Neural crest cell (in vitro differentiated cells): Measurements from ENCODE around the gene OLIG2. TPM values are rescaled to one million over a fixed set of nuclear protein-coding genes. Genes with fewer than 3 reads are reported as not detected.
A peak's percentile ranks its signal among the peaks of the same experiment; 100 is the strongest.

Experiments
- DNase-seq: peaks from one replicate; pipeline ENCODE4 v3.0.0; 2021; ENCODE audit warnings: low read depth, mixed read lengths, low spot score
- H3K27ac Mint-ChIP-seq: one replicate; pipeline ENCODE4 v1.8.0; 2021; ENCODE audit warnings: mild to moderate bottlenecking, mixed read lengths; ENCODE audit not compliant: unreplicated experiment
- H3K27me3 Mint-ChIP-seq: 2 replicates; pipeline ENCODE4 v1.8.0; 2021; ENCODE audit warnings: low read depth, mild to moderate bottlenecking, mixed read lengths
- H3K36me3 Mint-ChIP-seq: 2 replicates; pipeline ENCODE4 v1.8.0; 2021; ENCODE audit warnings: low read depth, mild to moderate bottlenecking, mixed read lengths
- H3K4me1 Mint-ChIP-seq: 2 replicates; pipeline ENCODE4 v1.8.0; 2021; ENCODE audit warnings: mixed read lengths
- H3K4me3 Mint-ChIP-seq: one replicate; pipeline ENCODE4 v1.8.0; 2021; ENCODE audit warnings: mild to moderate bottlenecking, mixed read lengths
- H3K9me3 Mint-ChIP-seq: 2 replicates; pipeline ENCODE4 v1.8.0; 2021; ENCODE audit warnings: mixed read lengths
- total RNA-seq: library from RNA; stranded (reverse); gene quantifications from 2 replicates; pipeline ENCODE4 v1.2.1, GENCODE V29; 2021
- TF ChIP-seq, protein P1 (sequence below): fragments of 200-600 bp; sonication (generic); conservative IDR thresholded peaks from 2 replicates; pipeline ENCODE4 v1.5.0; 2021; ENCODE audit warnings: antibody characterized with exemption, mild to moderate bottlenecking

OLIG2 gene
- total RNA-seq, 1 donor from 2014 or later: 5.4 TPM

DNA sequence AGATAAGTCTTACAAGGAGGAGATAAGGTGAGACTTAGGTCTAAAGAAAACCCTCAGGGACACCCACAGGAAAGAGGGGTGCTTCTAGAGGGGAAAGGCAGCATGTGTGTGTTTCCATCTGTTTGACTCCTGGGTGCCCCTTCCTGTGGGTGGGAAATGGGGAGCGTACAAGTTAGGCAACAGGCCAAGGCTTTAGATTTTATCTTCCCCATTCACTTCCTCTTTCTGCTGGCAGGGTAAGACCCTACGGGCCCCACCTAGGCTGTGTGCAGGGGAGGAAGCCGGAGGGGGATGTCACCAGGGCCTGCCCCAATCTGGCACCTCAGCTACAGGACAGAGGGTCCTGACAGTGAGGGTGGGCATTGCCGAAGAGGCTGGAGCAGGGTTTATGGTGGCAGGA lies 41.7 kb downstream of the OLIG2 start:
- H3K27me3 Mint-ChIP-seq: peaks cover 53% of the 10 kb centered on the region

DNA sequence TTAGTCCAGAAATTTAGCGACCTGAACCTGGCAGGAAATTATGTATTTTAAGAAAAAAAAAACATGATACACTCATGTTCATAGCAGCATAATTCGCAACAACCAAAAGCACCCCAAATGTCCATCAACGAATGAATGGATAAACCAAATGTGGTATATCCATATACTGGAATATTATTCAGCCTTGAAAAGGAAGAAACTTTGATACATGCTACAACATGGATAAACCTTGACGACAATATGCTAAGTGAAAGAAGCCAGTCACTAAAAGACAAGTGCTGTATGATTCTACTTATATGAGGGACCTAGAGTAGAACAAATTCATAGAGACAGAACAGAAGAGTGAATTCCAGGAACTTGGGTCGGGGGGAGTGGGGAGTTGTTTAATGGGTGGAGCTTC lies 43.5 kb downstream of the OLIG2 start:
- peaks cover 69% of the 10 kb centered on the region for H3K27me3 Mint-ChIP-seq
- no peak for DNase-seq
- no peaks in the 10 kb centered on the region for H3K9me3 Mint-ChIP-seq
- H3K4me3 Mint-ChIP-seq: peak overlapping the region; percentile 71
- no peaks in the 10 kb centered on the region for H3K36me3 Mint-ChIP-seq
- H3K4me1 Mint-ChIP-seq: peaks cover 41% of the 10 kb centered on the region
- TF ChIP-seq, protein P1, sequence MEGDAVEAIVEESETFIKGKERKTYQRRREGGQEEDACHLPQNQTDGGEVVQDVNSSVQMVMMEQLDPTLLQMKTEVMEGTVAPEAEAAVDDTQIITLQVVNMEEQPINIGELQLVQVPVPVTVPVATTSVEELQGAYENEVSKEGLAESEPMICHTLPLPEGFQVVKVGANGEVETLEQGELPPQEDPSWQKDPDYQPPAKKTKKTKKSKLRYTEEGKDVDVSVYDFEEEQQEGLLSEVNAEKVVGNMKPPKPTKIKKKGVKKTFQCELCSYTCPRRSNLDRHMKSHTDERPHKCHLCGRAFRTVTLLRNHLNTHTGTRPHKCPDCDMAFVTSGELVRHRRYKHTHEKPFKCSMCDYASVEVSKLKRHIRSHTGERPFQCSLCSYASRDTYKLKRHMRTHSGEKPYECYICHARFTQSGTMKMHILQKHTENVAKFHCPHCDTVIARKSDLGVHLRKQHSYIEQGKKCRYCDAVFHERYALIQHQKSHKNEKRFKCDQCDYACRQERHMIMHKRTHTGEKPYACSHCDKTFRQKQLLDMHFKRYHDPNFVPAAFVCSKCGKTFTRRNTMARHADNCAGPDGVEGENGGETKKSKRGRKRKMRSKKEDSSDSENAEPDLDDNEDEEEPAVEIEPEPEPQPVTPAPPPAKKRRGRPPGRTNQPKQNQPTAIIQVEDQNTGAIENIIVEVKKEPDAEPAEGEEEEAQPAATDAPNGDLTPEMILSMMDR: no peak
- no peak overlapping the region for H3K27ac Mint-ChIP-seq

More for the DNA sequence above, 41.7 kb downstream of the OLIG2 start:
- Mint-ChIP-seq H3K4me1 (peaks cover 53% of the 10 kb centered on the region), H3K4me3 (no peak overlapping the region), H3K9me3 (no peaks in the 10 kb centered on the region), H3K27ac (no peak overlapping the region), H3K36me3 (no peaks in the 10 kb centered on the region)
- TF ChIP-seq, protein P1: no peak
- no peak for DNase-seq

DNA sequence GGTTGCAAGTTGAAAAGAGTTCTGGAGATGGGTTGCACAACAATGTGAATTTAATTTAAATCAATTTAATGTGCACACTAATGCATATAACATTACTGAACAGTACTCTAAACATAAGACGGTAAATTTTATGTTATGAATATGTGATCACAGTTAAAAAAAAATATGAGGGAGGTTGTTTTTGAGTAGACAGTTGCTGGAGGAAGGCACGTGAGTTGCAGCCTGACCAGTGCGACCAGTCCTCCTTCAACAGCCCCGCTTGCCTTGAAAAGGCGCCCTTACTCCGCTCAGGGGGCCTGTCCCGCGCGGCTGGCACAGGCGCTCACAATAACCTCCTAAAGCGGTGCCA lies 43.9 kb downstream of the OLIG2 start:
- TF ChIP-seq, protein P1: no peak
- Mint-ChIP-seq H3K4me1 (peaks cover 39% of the 10 kb centered on the region), H3K4me3 (peak overlapping the region; percentile 71), H3K36me3 (no peaks in the 10 kb centered on the region), H3K9me3 (no peaks in the 10 kb centered on the region), H3K27me3 (peaks cover 71% of the 10 kb centered on the region), H3K27ac (no peak overlapping the region)
- no peak for DNase-seq

DNA sequence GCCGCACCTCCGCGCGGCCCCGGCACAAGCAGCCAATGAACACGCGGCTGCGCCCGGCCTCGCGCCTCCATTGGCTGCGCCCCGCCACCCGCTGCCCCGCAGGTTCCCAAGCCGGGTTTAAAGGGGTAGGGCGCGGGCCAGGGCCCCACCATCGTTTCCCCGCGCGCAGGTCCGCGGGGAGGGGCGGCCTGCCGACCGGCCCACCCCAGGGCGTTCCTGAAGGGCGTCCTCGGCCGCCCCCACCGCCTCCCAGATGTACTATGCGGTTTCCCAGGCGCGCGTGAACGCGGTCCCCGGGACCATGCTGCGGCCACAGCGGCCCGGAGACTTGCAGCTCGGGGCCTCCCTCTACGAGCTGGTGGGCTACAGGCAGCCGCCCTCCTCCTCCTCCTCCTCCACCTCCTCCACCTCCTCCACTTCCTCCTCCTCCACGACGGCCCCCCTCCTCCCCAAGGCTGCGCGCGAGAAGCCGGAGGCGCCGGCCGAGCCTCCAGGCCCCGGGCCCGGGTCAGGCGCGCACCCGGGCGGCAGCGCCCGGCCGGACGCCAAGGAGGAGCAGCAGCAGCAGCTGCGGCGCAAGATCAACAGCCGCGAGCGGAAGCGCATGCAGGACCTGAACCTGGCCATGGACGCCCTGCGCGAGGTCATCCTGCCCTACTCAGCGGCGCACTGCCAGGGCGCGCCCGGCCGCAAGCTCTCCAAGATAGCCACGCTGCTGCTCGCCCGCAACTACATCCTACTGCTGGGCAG lies 44.4 kb downstream of the OLIG2 start, which contains the start of gene OLIG1:
TSS of gene OLIG1 (plus strand) at position 148 of the 750 bp plus-strand sequence. CDS start at position 254, 106 bp downstream.
- Mint-ChIP-seq H3K36me3 (no peaks in the 10 kb centered on the region), H3K27ac (no peak within 1 kb of the TSS), H3K4me3 (peak within 1 kb of the TSS; percentile 85), H3K4me1 (peaks cover 38% of the 10 kb centered on the region), H3K9me3 (no peaks in the 10 kb centered on the region), H3K27me3 (peaks cover 75% of the 10 kb centered on the region)
- TF ChIP-seq, protein P1: no peak
- peak; percentile 52 for DNase-seq

DNA sequence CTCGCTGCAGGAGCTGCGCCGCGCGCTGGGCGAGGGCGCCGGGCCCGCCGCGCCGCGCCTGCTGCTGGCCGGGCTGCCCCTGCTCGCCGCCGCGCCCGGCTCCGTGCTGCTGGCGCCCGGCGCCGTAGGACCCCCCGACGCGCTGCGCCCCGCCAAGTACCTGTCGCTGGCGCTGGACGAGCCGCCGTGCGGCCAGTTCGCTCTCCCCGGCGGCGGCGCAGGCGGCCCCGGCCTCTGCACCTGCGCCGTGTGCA lies 44.9 kb downstream of the OLIG2 start:
- Mint-ChIP-seq H3K9me3 (no peaks in the 10 kb centered on the region), H3K4me3 (no peak overlapping the region), H3K27ac (no peak overlapping the region), H3K4me1 (peaks cover 35% of the 10 kb centered on the region), H3K36me3 (no peaks in the 10 kb centered on the region), H3K27me3 (peaks cover 80% of the 10 kb centered on the region)
- DNase-seq: no peak
- TF ChIP-seq, protein P1: no peak
